GM23248 (cell line): ENCODE results near the gene DENND1A.

Source experiments
- EZH2 ChIP-seq: fragments of 200-600 bp; sonication (generic); IDR thresholded peaks from 2 replicates; pipeline ENCODE4 v1.6.1; 2018; ENCODE audit warnings: antibody characterized with exemption, mild to moderate bottlenecking; ENCODE audit not compliant: insufficient read depth, poor library complexity, severe bottlenecking
- EZH2phosphoT487 ChIP-seq: fragments of 200-600 bp; sonication (generic); IDR thresholded peaks from 2 replicates; pipeline ENCODE4 v1.6.1; 2018; ENCODE audit warnings: antibody characterized with exemption, moderate library complexity, mild to moderate bottlenecking, low read depth; ENCODE audit not compliant: insufficient read depth

DNA sequence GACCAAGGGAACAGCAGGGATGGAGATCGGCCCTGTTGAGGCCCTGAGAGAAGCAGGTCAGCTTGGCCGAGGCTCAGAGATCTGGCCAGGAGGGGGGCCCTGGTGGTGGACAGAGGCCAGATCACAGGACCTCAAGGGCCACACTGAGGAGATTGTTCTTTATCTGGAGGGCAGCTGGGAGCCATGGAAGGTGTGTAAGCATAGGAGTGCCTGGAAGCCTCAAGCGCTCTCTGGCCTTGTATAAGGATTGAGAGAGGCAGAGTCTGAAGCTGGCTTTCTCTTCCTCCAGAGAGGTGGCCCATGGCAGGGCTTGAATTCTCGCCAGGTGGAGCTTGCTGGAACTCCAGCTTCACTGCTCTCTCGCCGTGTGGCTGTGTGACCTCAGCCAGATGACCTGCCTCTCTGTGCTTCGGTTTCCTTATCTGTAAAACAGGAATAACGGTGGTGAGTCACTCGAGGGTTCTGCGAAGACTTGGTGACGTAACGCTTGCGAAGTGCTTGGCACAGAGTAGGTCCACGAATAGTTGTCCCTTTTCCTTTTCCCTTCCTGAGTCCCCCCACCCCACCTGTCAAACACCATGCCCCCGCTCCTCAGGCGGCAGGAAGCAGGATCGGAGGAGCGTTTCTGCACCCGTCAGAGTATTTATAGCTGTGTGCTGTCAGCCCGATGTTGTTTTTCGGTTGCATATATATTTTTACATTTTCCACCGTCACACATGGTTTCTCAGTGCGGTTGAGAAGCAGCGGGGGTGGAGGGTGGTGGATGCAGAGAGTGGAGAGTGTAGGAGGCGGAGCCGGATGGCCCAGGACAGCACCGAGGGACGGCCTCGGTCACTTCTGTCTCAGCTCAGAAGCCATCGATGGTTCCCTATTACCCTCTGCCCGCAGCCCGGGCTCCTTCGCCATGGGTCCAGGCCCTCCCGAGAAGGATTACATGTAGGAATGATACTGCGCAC is 590.9 kb downstream of the DENND1A start:
- no peak for TF ChIP-seq EZH2
- no peak for TF ChIP-seq EZH2phosphoT487
